SKM-1 (cell line): ENCODE measurements around the gene CATSPER1.

Experiments
- DNase-seq: peaks from one replicate; lab custom pipeline; 2025; ENCODE audit not compliant: unreplicated experiment; lab: John Stamatoyannopoulos, UW

The CATSPER1 gene

GRCh38 chr11:65973439-65974110, 52.7 kb downstream of the CATSPER1 start:
- no peak for DNase-seq

- DNase-seq: no peak
These were observed 54.2 kb downstream of the CATSPER1 start for GRCh38 chr11:65972116-65972515.

- no peak for DNase-seq
These were observed 57.4 kb downstream of the CATSPER1 start for GRCh38 chr11:65968600-65969482.

GRCh38 chr11:65967329-65967934, 58.8 kb downstream of the CATSPER1 start:
- no peak for DNase-seq
